Panc1 (cell line): Measurements from ENCODE around the gene FOSL2. TPM values are rescaled to one million over a fixed set of nuclear protein-coding genes. Genes with fewer than 3 reads are reported as not detected.

Source experiments
- ATAC-seq: fragments of 200-7000 bp; cut with Tn5 transposase; 2 replicates; pipeline ENCODE4 v1.9.1; 2020; ENCODE audit warnings: mild to moderate bottlenecking, moderate library complexity
- BruUV-seq: library from RNA; stranded (reverse); fragments of 400-500 nt; replicated peaks from 2 replicates; lab custom pipeline; 2021; lab: Mats Ljungman, UMichigan
- CTCF ChIA-PET: fragments of 300-600 bp; sonication (Branson Sonifier 250); formaldehyde crosslinking; loops from one replicate; lab custom pipeline; 2022; ENCODE audit warnings: antibody characterized with exemption; lab: Charles Lee
- POLR2A ChIA-PET: fragments of 300-600 bp; sonication (Branson Sonifier 250); formaldehyde crosslinking; loops from one replicate; lab custom pipeline; 2022; ENCODE audit warnings: antibody characterized with exemption; lab: Charles Lee
- DNase-seq: peaks from one replicate; pipeline ENCODE4 v3.0.0-alpha.2; 2010; ENCODE audit warnings: low read depth, low spot score
- H3K27ac ChIP-seq: 2 replicates; pipeline ENCODE4 v1.5.1; 2011; ENCODE audit warnings: mild to moderate bottlenecking, low read length, inconsistent platforms
- H3K27me3 ChIP-seq: fragments of 200-500 bp; sonication (Bioruptor generic); 2 replicates; pipeline ENCODE4 v1.6.0; 2014; ENCODE audit warnings: low read length, inconsistent platforms; ENCODE audit not compliant: control insufficient read depth, insufficient read depth
- H3K36me3 ChIP-seq: fragments of 200-500 bp; sonication (Bioruptor generic); 2 replicates; pipeline ENCODE4 v1.5.1; 2014; ENCODE audit warnings: inconsistent platforms, mild to moderate bottlenecking, low read length, moderate library complexity; ENCODE audit not compliant: control insufficient read depth, insufficient read depth
- H3K4me1 ChIP-seq: 2 replicates; pipeline ENCODE4 v1.5.1; 2011; ENCODE audit warnings: inconsistent platforms, mild to moderate bottlenecking, low read length, moderate library complexity; ENCODE audit not compliant: control insufficient read depth, insufficient read depth
- H3K4me3 ChIP-seq, 2 experiments: 2 replicates each; pipeline ENCODE4 v1.5.1; 2011 to 2012; ENCODE audit warnings: low read depth in 2 of 2, low read length in 2 of 2, mild to moderate bottlenecking in 2 of 2, inconsistent platforms in 1 of 2, moderate library complexity in 1 of 2
- H3K9me3 ChIP-seq: fragments of 200-500 bp; sonication (Bioruptor generic); 2 replicates; pipeline ENCODE4 v1.5.1; 2014; ENCODE audit warnings: low read depth, mild to moderate bottlenecking, inconsistent platforms, low read length, moderate library complexity; ENCODE audit not compliant: control insufficient read depth, insufficient read depth
- CTCF ChIP-seq: fragments of 450-650 bp; IDR thresholded peaks from 2 replicates; pipeline ENCODE4 v1.5.1; 2017; ENCODE audit warnings: mild to moderate bottlenecking
- POLR2AphosphoS5 ChIP-seq: IDR thresholded peaks from 2 replicates; pipeline ENCODE4 v1.6.1; 2012; ENCODE audit warnings: mild to moderate bottlenecking, low read depth, low read length, moderate library complexity
- REST ChIP-seq, 2 experiments: IDR thresholded peaks; 2 replicates each; pipeline ENCODE4 v1.6.1; 2011 to 2012; ENCODE audit warnings: low read depth in 2 of 2, control low read depth in 1 of 2, low read length in 1 of 2, mild to moderate bottlenecking in 1 of 2, moderate library complexity in 1 of 2; ENCODE audit not compliant: insufficient read depth in 1 of 2
- SIN3A ChIP-seq: IDR thresholded peaks from 2 replicates; pipeline ENCODE4 v1.6.1; 2012; ENCODE audit warnings: low read depth, mild to moderate bottlenecking, low read length, moderate library complexity, borderline replicate concordance; ENCODE audit not compliant: insufficient read depth
- TCF7L2 ChIP-seq: IDR thresholded peaks from 2 replicates; pipeline ENCODE4 v1.6.1; 2011; ENCODE audit warnings: mild to moderate bottlenecking, low read depth, low read length, inconsistent platforms
- in situ Hi-C: cut with HindIII; loops from 2 replicates; pipeline ENCODE4 v1.10.0; 2016; ENCODE audit warnings: low sequenced_read_pairs, low pct_unique_long_range_greater_than_20kb
- intact Hi-C: fragments of 100-400 bp; cut with micrococcal nuclease; formaldehyde crosslinking; loops from one replicate; pipeline ENCODE4 v1.10.0; 2022; ENCODE audit not compliant: unreplicated experiment
- total RNA-seq: library from RNA; stranded (reverse); gene quantifications from one replicate; pipeline ENCODE4 v1.2.1, GENCODE V29; 2021; ENCODE audit not compliant: unreplicated experiment

The FOSL2 gene
- total RNA-seq, 1 experiment from 2014 or later: 29.0 TPM

DNA sequence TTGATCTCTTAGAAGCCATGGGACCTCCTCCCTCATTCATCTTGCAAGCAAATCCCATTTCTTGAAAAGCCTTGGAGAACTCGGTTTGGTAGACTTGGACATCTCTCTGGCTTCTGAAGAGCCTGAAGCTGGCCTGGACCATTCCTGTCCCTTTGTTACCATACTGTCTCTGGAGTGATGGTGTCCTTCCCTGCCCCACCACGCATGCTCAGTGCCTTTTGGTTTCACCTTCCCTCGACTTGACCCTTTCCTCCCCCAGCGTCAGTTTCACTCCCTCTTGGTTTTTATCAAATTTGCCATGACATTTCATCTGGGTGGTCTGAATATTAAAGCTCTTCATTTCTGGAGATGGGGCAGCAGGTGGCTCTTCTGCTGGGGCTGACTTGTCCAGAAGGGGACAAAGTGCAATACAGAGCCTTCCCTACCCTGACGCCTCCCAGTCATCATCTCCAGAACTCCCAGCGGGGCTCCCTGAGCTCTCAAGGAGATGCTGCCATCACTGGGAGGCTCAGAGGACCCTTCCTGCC lies 20.0 kb downstream of the FOSL2 start:
- Histone ChIP-seq H3K9me3 (no peaks in the 10 kb centered on the region), H3K4me1 (no peaks in the 10 kb centered on the region), H3K27me3 (no peaks in the 10 kb centered on the region), H3K36me3 (no peaks in the 10 kb centered on the region; the same call in 1 of the 2 replicates), H3K4me3 (no peak overlapping the region), H3K27ac (no peak overlapping the region)
- no peak for DNase-seq
- intact Hi-C loops (no loop called here), in situ Hi-C loops (no loop called here)
- CTCF ChIA-PET: interaction anchor here (0.6 kb wide), 1 partner anchor 689 kb away, joined by 12 read pairs; no protein-coding TSS in a partner anchor
- BruUV-seq: no TSS peak
- no peak for TF ChIP-seq TCF7L2
- TF ChIP-seq SIN3A: no peak
- TF ChIP-seq CTCF: no peak
- TF ChIP-seq POLR2AphosphoS5: no peak
- no peak for TF ChIP-seq REST (IDR thresholded peaks at IDR 0.05; ENCODE audit: insufficient read depth in 1 of 2, low read depth in 2 of 2, low read length in 1 of 2)
- ATAC-seq: no peak
- POLR2A ChIA-PET: no interaction called here

- Histone ChIP-seq H3K4me3 (no peak overlapping the region), H3K27me3 (no peaks in the 10 kb centered on the region), H3K4me1 (no peaks in the 10 kb centered on the region), H3K36me3 (no peaks in the 10 kb centered on the region; the same call in 1 of the 2 replicates), H3K9me3 (no peaks in the 10 kb centered on the region), H3K27ac (no peak overlapping the region)
- ATAC-seq (peak; percentile 78), DNase-seq (no peak)
- intact Hi-C loops: no loop called here
- no peak for TF ChIP-seq POLR2AphosphoS5
- TF ChIP-seq CTCF: no peak
- no peak for TF ChIP-seq TCF7L2
- no peak for TF ChIP-seq SIN3A
- no peak for TF ChIP-seq REST (IDR thresholded peaks at IDR 0.05; ENCODE audit: insufficient read depth in 1 of 2, low read depth in 2 of 2, low read length in 1 of 2)
- CTCF ChIA-PET: interaction anchor here (0.6 kb wide), 1 partner anchor 688 kb away, joined by 12 read pairs; no protein-coding TSS in a partner anchor
- in situ Hi-C loops: no loop called here
- POLR2A ChIA-PET: no interaction called here
- BruUV-seq: no TSS peak
Observed at GRCh38 chr2:28413152-28413898, 20.7 kb downstream of the FOSL2 start.
